ENCODE results near the gene UBE2E3. TPM values are rescaled to one million over a fixed set of nuclear protein-coding genes. Genes with fewer than 3 reads are reported as not detected.

Gene UBE2E3
- total and polyA plus RNA-seq, 2 of the 13 experiments (the other 11 are each of a cell fraction or from before 2014, with no cell fraction given): 45.7 to 92.6 TPM

DNA sequence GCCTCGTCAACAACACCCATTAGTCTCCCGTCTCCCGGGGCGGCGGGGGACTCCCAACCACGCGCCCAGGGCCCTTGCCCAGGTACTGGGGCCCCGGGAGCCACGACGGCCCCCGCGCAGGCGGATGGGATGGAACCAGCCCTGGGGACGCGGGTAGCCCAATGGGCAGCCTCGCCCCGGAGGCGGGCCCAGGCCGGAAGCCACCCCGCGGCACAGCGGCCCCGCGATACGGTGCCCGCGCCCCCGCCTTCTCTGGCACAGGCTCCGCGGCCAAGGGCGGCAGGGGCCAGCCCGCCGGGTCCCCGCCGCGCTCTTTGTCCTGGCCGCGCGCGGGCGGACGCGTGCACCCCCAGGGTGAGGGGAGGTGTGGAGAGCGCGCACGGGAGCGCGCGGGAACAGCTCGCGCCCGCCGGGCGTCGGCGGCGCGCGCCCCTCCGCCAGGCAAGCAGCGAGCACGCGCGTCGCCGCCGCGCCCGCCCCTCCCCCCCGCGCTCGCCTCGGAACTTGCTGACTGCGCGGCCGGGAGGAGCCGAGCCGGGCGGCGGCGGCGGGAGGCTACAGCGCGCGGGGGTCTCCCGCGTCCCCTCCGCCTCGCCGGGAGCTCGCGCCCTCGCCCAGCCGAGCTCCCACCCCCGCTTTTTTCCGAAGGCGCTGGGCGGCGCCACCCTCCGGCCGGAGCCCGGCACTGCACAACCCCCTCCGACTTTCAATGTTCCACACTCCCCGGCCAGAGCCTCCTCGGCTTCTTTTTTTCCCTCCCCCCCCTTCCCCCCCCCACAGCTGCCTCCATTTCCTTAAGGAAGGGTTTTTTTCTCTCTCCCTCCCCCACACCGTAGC lies at the start of gene UBE2E3 (continued):
- TF ChIP-seq NR2F2 (IDR thresholded peaks at IDR 0.05; ENCODE audit: borderline replicate concordance, low read depth): no peak; the same call in 1 of the 2 replicates
- TF ChIP-seq ZNF282 (IDR thresholded peaks at IDR 0.05; ENCODE audit: partially characterized antibody): no peak
- TF ChIP-seq ZNF788 (CRISPR knock-in tag; IDR thresholded peaks at IDR 0.05; ENCODE audit: borderline replicate concordance): peak; percentile 52; the same call in 1 of the 2 replicates
- no peak; the same call in 1 of the 2 replicates for TF ChIP-seq THAP9 (CRISPR knock-in tag; IDR thresholded peaks at IDR 0.05; ENCODE audit: borderline replicate concordance)
- TF ChIP-seq PTBP1 (IDR thresholded peaks at IDR 0.05; ENCODE audit: low read depth, low read length, poor library complexity, severe bottlenecking): peak; percentile 97
- no peak for TF ChIP-seq ZNF451 (CRISPR knock-in tag; IDR thresholded peaks at IDR 0.05)
- peak; percentile 72; the same call in 1 of the 2 replicates for TF ChIP-seq ZNF768 (CRISPR knock-in tag; IDR thresholded peaks at IDR 0.05)
- TF ChIP-seq SRSF4 (IDR thresholded peaks at IDR 0.05; ENCODE audit: low read depth, low read length, poor library complexity, severe bottlenecking): no peak
- TF ChIP-seq YEATS4 (CRISPR knock-in tag; IDR thresholded peaks at IDR 0.05; ENCODE audit: borderline replicate concordance): peak; percentile 95
- peak; percentile 80 for TF ChIP-seq ZNF777 (CRISPR knock-in tag; IDR thresholded peaks at IDR 0.05)
- TF ChIP-seq CAMTA2 (CRISPR knock-in tag; IDR thresholded peaks at IDR 0.05; ENCODE audit: borderline replicate concordance): peak; percentile 29; the same call in 1 of the 2 replicates
- peak; percentile 37; the same call in 1 of the 2 replicates for TF ChIP-seq ZNF614 (CRISPR knock-in tag; IDR thresholded peaks at IDR 0.05; ENCODE audit: borderline replicate concordance)
- TF ChIP-seq, protein P1, sequence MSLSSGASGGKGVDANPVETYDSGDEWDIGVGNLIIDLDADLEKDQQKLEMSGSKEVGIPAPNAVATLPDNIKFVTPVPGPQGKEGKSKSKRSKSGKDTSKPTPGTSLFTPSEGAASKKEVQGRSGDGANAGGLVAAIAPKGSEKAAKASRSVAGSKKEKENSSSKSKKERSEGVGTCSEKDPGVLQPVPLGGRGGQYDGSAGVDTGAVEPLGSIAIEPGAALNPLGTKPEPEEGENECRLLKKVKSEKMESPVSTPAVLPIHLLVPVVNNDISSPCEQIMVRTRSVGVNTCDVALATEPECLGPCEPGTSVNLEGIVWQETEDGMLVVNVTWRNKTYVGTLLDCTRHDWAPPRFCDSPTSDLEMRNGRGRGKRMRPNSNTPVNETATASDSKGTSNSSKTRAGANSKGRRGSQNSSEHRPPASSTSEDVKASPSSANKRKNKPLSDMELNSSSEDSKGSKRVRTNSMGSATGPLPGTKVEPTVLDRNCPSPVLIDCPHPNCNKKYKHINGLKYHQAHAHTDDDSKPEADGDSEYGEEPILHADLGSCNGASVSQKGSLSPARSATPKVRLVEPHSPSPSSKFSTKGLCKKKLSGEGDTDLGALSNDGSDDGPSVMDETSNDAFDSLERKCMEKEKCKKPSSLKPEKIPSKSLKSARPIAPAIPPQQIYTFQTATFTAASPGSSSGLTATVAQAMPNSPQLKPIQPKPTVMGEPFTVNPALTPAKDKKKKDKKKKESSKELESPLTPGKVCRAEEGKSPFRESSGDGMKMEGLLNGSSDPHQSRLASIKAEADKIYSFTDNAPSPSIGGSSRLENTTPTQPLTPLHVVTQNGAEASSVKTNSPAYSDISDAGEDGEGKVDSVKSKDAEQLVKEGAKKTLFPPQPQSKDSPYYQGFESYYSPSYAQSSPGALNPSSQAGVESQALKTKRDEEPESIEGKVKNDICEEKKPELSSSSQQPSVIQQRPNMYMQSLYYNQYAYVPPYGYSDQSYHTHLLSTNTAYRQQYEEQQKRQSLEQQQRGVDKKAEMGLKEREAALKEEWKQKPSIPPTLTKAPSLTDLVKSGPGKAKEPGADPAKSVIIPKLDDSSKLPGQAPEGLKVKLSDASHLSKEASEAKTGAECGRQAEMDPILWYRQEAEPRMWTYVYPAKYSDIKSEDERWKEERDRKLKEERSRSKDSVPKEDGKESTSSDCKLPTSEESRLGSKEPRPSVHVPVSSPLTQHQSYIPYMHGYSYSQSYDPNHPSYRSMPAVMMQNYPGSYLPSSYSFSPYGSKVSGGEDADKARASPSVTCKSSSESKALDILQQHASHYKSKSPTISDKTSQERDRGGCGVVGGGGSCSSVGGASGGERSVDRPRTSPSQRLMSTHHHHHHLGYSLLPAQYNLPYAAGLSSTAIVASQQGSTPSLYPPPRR (CRISPR knock-in tag; IDR thresholded peaks at IDR 0.05; ENCODE audit: borderline replicate concordance): no peak
- no peak for TF ChIP-seq NFE2 (CRISPR knock-in tag; IDR thresholded peaks at IDR 0.05)
- peak; percentile 83; the same call in 1 of the 2 replicates for TF ChIP-seq TMF1 (CRISPR knock-in tag; IDR thresholded peaks at IDR 0.05; ENCODE audit: low read depth)
- TF ChIP-seq PAX8 (CRISPR knock-in tag; IDR thresholded peaks at IDR 0.05; ENCODE audit: borderline replicate concordance): no peak
- peak; percentile 91; the same call in 1 of the 2 replicates for TF ChIP-seq CCDC6 (CRISPR knock-in tag; IDR thresholded peaks at IDR 0.05)
